GM12878 (cell line): ENCODE results near the gene ENOX1. TPM values are rescaled to one million over a fixed set of nuclear protein-coding genes. Genes with fewer than 3 reads are reported as not detected.

Experiments used
- ATAC-seq: fragments of 200-7000 bp; cut with Tn5 transposase; 3 replicates; pipeline ENCODE4 v1.9.1; 2020; ENCODE audit warnings: mild to moderate bottlenecking, moderate library complexity
- BruUV-seq: library from RNA; stranded (reverse); fragments of 400-500 nt; replicated peaks from 2 replicates; lab custom pipeline; 2021; lab: Mats Ljungman, UMichigan
- CTCF ChIA-PET: fragments of 300-600 bp; sonication (Branson Sonifier 250); formaldehyde crosslinking; extraction: SDS; loops from one replicate; lab custom pipeline; 2021; ENCODE audit warnings: inconsistent platforms; lab: Yijun Ruan, JAX
- POLR2A ChIA-PET: fragments of 350-600 bp; formaldehyde crosslinking; extraction: SDS; loops from one replicate; lab custom pipeline; 2021; ENCODE audit warnings: inconsistent platforms; lab: Charles Lee
- RAD21 ChIA-PET: fragments of 300-600 bp; sonication (Branson Sonifier 250); formaldehyde crosslinking; loops from one replicate; lab custom pipeline; 2023; ENCODE audit warnings: antibody characterized with exemption; ENCODE audit not compliant: unreplicated experiment; lab: Charles Lee
- SMC1A ChIA-PET: fragments of 300-600 bp; sonication (Branson Sonifier 250); formaldehyde crosslinking; loops from one replicate; lab custom pipeline; 2023; ENCODE audit not compliant: unreplicated experiment, uncharacterized antibody; lab: Charles Lee
- DNase-seq: peaks from one replicate; pipeline ENCODE4 v3.0.0-alpha.2; 2011; ENCODE audit warnings: low read depth, low spot score
- FAIRE-seq: peaks from 3 replicates; lab custom pipeline; 2011; peaks lifted over from hg19 to GRCh38; lab: Jason Lieb, UNC
- H2AFZ ChIP-seq: 2 replicates; pipeline ENCODE4 v1.6.0; 2011; ENCODE audit warnings: low read depth, low read length, control low read depth; ENCODE audit not compliant: control insufficient read depth
- H3K27ac ChIP-seq: 2 replicates; pipeline ENCODE4 v1.5.1; 2011; ENCODE audit warnings: control low read depth; ENCODE audit not compliant: control insufficient read depth, insufficient read depth
- H3K27me3 ChIP-seq, 2 experiments: replicated peaks in 1 of 2; 2 replicates each; pipeline versions ENCODE4 v1.6.0 to v1.6.1; 2011; ENCODE audit warnings: low read length in 1 of 2; ENCODE audit not compliant: control insufficient read depth in 2 of 2, insufficient read depth in 2 of 2
- H3K36me3 ChIP-seq, 2 experiments: 2 replicates each; pipeline ENCODE4 v1.5.1; 2011; ENCODE audit warnings: low read length in 1 of 2; ENCODE audit not compliant: control insufficient read depth in 2 of 2, insufficient read depth in 2 of 2
- H3K4me1 ChIP-seq: 2 replicates; pipeline ENCODE4 v1.6.1; 2011; ENCODE audit warnings: mild to moderate bottlenecking, low read length, moderate library complexity, mixed read lengths; ENCODE audit not compliant: control insufficient read depth, insufficient read depth
- H3K4me2 ChIP-seq: 2 replicates; pipeline ENCODE4 v1.6.0; 2011; ENCODE audit warnings: control low read depth; ENCODE audit not compliant: control insufficient read depth, insufficient read depth
- H3K4me3 ChIP-seq: fragments of 200-600 bp; sonication (generic); 2 replicates; pipeline ENCODE4 v1.5.1; 2016
- H3K79me2 ChIP-seq: 2 replicates; pipeline ENCODE4 v1.6.0; 2011; ENCODE audit warnings: low read length; ENCODE audit not compliant: control insufficient read depth, insufficient read depth
- H3K9ac ChIP-seq: 2 replicates; pipeline ENCODE4 v1.8.0; 2011; ENCODE audit warnings: low read length, control low read depth, mixed read lengths; ENCODE audit not compliant: control insufficient read depth, insufficient read depth
- H3K9me3 ChIP-seq: replicated peaks from 3 replicates; pipeline ENCODE4 v1.5.1; 2011; ENCODE audit warnings: mild to moderate bottlenecking, low read length; ENCODE audit not compliant: control insufficient read depth, insufficient read depth
- H4K20me1 ChIP-seq: 2 replicates; pipeline ENCODE4 v1.6.0; 2011; ENCODE audit not compliant: control insufficient read depth, insufficient read depth
- ATF7 ChIP-seq: fragments of 450-650 bp; IDR thresholded peaks from 2 replicates; pipeline ENCODE4 v1.6.1; 2016; ENCODE audit warnings: low read depth, mild to moderate bottlenecking
- BHLHE40 ChIP-seq, 2 experiments: fragments of 450-650 bp in 1 of 2; IDR thresholded peaks; 2 replicates each; pipeline ENCODE4 v1.6.1; 2011 to 2017; ENCODE audit warnings: low read depth in 2 of 2, borderline replicate concordance in 1 of 2, improper control_type of control experiment in 1 of 2, low read length in 1 of 2, mild to moderate bottlenecking in 1 of 2
- CBFB ChIP-seq: IDR thresholded peaks from 2 replicates; pipeline ENCODE4 v1.6.1; 2016; ENCODE audit warnings: antibody characterized with exemption, low read depth
- CREB1 ChIP-seq: IDR thresholded peaks from 2 replicates; pipeline ENCODE4 v1.6.1; 2012; ENCODE audit warnings: low read depth, mild to moderate bottlenecking, inconsistent platforms
- JUNB ChIP-seq: IDR thresholded peaks from 2 replicates; pipeline ENCODE4 v1.6.1; 2016; ENCODE audit warnings: antibody characterized with exemption, mild to moderate bottlenecking
- KLF5 ChIP-seq: fragments of 450-650 bp; IDR thresholded peaks from 2 replicates; pipeline ENCODE4 v1.6.1; 2014; ENCODE audit warnings: mild to moderate bottlenecking; ENCODE audit not compliant: partially characterized antibody
- LARP7 ChIP-seq: fragments of 450-650 bp; IDR thresholded peaks from 2 replicates; pipeline ENCODE4 v1.6.1; 2017; ENCODE audit warnings: mild to moderate bottlenecking
- NR2C1 ChIP-seq: fragments of 450-650 bp; IDR thresholded peaks from 2 replicates; pipeline ENCODE4 v1.6.1; 2017; ENCODE audit warnings: antibody characterized with exemption, mild to moderate bottlenecking, moderate library complexity
- NR2C2 ChIP-seq: IDR thresholded peaks from 2 replicates; pipeline ENCODE4 v1.6.1; 2011; ENCODE audit warnings: borderline replicate concordance, low read depth; ENCODE audit not compliant: control insufficient read depth, insufficient read length
- NR2F1 ChIP-seq: fragments of 450-650 bp; conservative IDR thresholded peaks from 2 replicates; pipeline ENCODE4 v1.6.1; 2017; ENCODE audit warnings: mild to moderate bottlenecking
- SMAD5 ChIP-seq: IDR thresholded peaks from 2 replicates; pipeline ENCODE4 v1.6.1; 2016; ENCODE audit warnings: antibody characterized with exemption, low read depth
- SRF ChIP-seq, 2 experiments: IDR thresholded peaks; 2 replicates each; pipeline ENCODE4 v1.6.1; 2011; ENCODE audit warnings: low read depth in 2 of 2, low read length in 2 of 2, mild to moderate bottlenecking in 1 of 2, moderate library complexity in 1 of 2
- SUZ12 ChIP-seq: fragments of 200-600 bp; sonication (generic); IDR thresholded peaks from one replicate; pipeline ENCODE4 v1.6.1; 2018; ENCODE audit warnings: antibody characterized with exemption, mild to moderate bottlenecking; ENCODE audit not compliant: unreplicated experiment
- ZZZ3 ChIP-seq: IDR thresholded peaks from 2 replicates; pipeline ENCODE4 v1.6.1; 2011; ENCODE audit warnings: low read depth; ENCODE audit not compliant: control insufficient read depth, insufficient read length
- WGBS: methylation state at CpG from one replicate; pipeline ENCODE4 v1.1.6; 2016; ENCODE audit warnings: low lambda C conversion rate; ENCODE audit not compliant: insufficient replicate concordance, insufficient coverage; ENCODE audit errors: missing lambda C conversion rate; 5-methylcytosine and 5-hydroxymethylcytosine counted together
- in situ Hi-C: fragments of 300-500 bp; cut with MboI; formaldehyde crosslinking; loops from 9 replicates; pipeline ENCODE4 v1.14.3; 2018; ENCODE audit warnings: mixed read lengths
- intact Hi-C: fragments of 100-400 bp; cut with micrococcal nuclease; formaldehyde crosslinking; loops from one replicate; pipeline ENCODE4 v1.14.2; 2022; ENCODE audit not compliant: unreplicated experiment
- polyA plus RNA-seq, 11 experiments: library from polyadenylated mRNA; depleted of rRNA in 4 of 11; unstranded in 6 of 11; stranded (reverse) in 5 of 11; fragments of >200 nt; fragmentation: Nextera tagmentation in 4 of 11; fragmentation: Illumina TruSeq in 1 of 11; extraction: Ambion mirVana in 4 of 11; extraction: Trizol in 1 of 11; gene quantifications; 1 replicate in 1 of 11; 2 replicates in 10 of 11; pipeline versions ENCODE4 v1.2.1 to v1.2.3, GENCODE V29; 2011 to 2016; ENCODE audit warnings: inconsistent platforms in 2 of 11, missing spikeins in 2 of 11, low read depth in 1 of 11
- total RNA-seq, 4 experiments: library from RNA; depleted of rRNA in 3 of 4; stranded (reverse); fragments of >200 nt in 3 of 4; fragmentation: Illumina TruSeq in 1 of 4; extraction: Trizol in 1 of 4; gene quantifications; 2 replicates each; pipeline versions ENCODE4 v1.2.1 to v1.2.3, GENCODE V29; 2013 to 2021
- TF ChIP-seq, protein P1 (sequence below): fragments of 450-650 bp; conservative IDR thresholded peaks from 2 replicates; pipeline ENCODE4 v1.6.1; 2017; ENCODE audit warnings: mild to moderate bottlenecking, moderate library complexity
- TF ChIP-seq, protein P2 (sequence below): IDR thresholded peaks from 2 replicates; pipeline ENCODE4 v1.6.1; 2012; ENCODE audit warnings: improper control_type of control experiment, low read depth, low read length; ENCODE audit not compliant: insufficient replicate concordance
- TF ChIP-seq, protein P3 (sequence below): IDR thresholded peaks from 2 replicates; pipeline ENCODE4 v1.6.1; 2011; ENCODE audit warnings: borderline replicate concordance, low read depth, mild to moderate bottlenecking, moderate library complexity, mixed read lengths, low read length; ENCODE audit not compliant: insufficient read depth; ENCODE audit errors: extremely low read length

The ENOX1 gene
- total and polyA plus RNA-seq, 10 of the 15 experiments (the other 5 are each of a cell fraction or from before 2014, with no cell fraction given): 0.11 to 0.26 (median 0.15) TPM

DNA sequence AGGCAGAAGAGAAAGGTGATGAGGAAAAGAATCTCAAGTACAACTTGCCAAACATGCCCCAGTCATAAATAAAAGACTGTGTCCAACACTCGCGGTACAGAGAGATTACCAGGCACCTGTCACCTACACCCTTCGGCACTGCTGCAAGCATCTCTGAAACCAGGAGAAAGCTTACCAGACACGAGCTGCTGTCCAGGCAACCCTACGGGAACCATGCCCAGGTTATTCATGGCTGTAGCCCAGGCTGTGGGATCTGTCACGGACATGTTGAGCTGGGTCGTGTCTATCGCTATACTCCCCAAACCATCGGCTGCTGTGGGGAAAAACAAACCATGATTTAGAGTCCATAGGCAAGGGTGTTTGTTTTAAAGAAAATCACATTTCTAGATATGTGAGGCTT is 375.0 kb downstream of the ENOX1 start (continued):
- TF ChIP-seq LARP7 (no peak), ZZZ3 (no peak), CREB1 (no peak)
- TF ChIP-seq, protein P1, sequence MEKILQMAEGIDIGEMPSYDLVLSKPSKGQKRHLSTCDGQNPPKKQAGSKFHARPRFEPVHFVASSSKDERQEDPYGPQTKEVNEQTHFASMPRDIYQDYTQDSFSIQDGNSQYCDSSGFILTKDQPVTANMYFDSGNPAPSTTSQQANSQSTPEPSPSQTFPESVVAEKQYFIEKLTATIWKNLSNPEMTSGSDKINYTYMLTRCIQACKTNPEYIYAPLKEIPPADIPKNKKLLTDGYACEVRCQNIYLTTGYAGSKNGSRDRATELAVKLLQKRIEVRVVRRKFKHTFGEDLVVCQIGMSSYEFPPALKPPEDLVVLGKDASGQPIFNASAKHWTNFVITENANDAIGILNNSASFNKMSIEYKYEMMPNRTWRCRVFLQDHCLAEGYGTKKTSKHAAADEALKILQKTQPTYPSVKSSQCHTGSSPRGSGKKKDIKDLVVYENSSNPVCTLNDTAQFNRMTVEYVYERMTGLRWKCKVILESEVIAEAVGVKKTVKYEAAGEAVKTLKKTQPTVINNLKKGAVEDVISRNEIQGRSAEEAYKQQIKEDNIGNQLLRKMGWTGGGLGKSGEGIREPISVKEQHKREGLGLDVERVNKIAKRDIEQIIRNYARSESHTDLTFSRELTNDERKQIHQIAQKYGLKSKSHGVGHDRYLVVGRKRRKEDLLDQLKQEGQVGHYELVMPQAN: no peak

DNA sequence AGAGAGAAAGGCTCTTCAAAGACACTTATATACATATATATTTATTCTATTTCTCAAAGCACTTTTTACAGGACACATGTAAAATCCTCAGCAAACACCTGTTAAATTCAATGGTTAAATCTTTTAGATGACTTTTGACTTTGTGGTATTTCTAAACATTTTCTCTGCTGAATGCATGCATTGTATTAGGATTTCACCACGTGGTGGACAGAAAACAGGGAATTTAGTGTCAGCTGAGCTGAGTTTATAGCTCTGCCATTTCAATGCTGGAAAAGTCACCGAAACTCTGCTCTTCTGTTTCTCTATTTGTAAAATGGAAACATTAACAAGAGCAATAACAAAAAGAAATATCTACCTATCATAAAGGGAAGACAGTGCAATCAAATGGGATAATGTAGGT is 375.6 kb downstream of the ENOX1 start:
- FAIRE-seq: no peak
- BruUV-seq: no TSS peak

More for the DNA sequence above, 375.6 kb downstream of the ENOX1 start:
- Histone ChIP-seq H3K27me3 (no peaks in the 10 kb centered on the region), H3K4me3 (no peak overlapping the region), H3K36me3 (no peaks in the 10 kb centered on the region), H2AFZ (no peak overlapping the region), H3K4me2 (no peak overlapping the region), H3K4me1 (no peaks in the 10 kb centered on the region), H4K20me1 (no peaks in the 10 kb centered on the region), H3K27ac (no peak overlapping the region), H3K79me2 (no peaks in the 10 kb centered on the region), H3K9ac (no peak overlapping the region), H3K9me3 (no peaks in the 10 kb centered on the region)
- intact Hi-C loops (no loop called here), in situ Hi-C loops (no loop called here)
- SMC1A ChIA-PET: no interaction called here
- TF ChIP-seq NR2F1: no peak
- no peak for TF ChIP-seq CBFB
- no peak for TF ChIP-seq BHLHE40 (IDR thresholded peaks at IDR 0.05; ENCODE audit: borderline replicate concordance in 1 of 2, low read depth in 2 of 2, low read length in 1 of 2)
- no peak for TF ChIP-seq JUNB
- TF ChIP-seq, protein P2, sequence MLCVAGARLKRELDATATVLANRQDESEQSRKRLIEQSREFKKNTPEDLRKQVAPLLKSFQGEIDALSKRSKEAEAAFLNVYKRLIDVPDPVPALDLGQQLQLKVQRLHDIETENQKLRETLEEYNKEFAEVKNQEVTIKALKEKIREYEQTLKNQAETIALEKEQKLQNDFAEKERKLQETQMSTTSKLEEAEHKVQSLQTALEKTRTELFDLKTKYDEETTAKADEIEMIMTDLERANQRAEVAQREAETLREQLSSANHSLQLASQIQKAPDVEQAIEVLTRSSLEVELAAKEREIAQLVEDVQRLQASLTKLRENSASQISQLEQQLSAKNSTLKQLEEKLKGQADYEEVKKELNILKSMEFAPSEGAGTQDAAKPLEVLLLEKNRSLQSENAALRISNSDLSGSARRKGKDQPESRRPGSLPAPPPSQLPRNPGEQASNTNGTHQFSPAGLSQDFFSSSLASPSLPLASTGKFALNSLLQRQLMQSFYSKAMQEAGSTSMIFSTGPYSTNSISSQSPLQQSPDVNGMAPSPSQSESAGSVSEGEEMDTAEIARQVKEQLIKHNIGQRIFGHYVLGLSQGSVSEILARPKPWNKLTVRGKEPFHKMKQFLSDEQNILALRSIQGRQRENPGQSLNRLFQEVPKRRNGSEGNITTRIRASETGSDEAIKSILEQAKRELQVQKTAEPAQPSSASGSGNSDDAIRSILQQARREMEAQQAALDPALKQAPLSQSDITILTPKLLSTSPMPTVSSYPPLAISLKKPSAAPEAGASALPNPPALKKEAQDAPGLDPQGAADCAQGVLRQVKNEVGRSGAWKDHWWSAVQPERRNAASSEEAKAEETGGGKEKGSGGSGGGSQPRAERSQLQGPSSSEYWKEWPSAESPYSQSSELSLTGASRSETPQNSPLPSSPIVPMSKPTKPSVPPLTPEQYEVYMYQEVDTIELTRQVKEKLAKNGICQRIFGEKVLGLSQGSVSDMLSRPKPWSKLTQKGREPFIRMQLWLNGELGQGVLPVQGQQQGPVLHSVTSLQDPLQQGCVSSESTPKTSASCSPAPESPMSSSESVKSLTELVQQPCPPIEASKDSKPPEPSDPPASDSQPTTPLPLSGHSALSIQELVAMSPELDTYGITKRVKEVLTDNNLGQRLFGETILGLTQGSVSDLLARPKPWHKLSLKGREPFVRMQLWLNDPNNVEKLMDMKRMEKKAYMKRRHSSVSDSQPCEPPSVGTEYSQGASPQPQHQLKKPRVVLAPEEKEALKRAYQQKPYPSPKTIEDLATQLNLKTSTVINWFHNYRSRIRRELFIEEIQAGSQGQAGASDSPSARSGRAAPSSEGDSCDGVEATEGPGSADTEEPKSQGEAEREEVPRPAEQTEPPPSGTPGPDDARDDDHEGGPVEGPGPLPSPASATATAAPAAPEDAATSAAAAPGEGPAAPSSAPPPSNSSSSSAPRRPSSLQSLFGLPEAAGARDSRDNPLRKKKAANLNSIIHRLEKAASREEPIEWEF: no peak
- no peak for TF ChIP-seq ATF7
- TF ChIP-seq KLF5: no peak
- no peak for TF ChIP-seq ZZZ3
- TF ChIP-seq SRF (IDR thresholded peaks at IDR 0.05; ENCODE audit: low read depth in 2 of 2, low read length in 2 of 2): no peak
- TF ChIP-seq NR2C1: no peak
- TF ChIP-seq, protein P3, sequence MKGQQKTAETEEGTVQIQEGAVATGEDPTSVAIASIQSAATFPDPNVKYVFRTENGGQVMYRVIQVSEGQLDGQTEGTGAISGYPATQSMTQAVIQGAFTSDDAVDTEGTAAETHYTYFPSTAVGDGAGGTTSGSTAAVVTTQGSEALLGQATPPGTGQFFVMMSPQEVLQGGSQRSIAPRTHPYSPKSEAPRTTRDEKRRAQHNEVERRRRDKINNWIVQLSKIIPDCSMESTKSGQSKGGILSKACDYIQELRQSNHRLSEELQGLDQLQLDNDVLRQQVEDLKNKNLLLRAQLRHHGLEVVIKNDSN: no peak
- TF ChIP-seq NR2C2: no peak
- TF ChIP-seq SMAD5: no peak
- TF ChIP-seq SUZ12: no peak
- DNase-seq: no peak
- RAD21 ChIA-PET: no interaction called here
- POLR2A ChIA-PET: no interaction called here
- ATAC-seq: no peak
- WGBS: 24% methylated on average over 2 of the region's 2 CpGs
- CTCF ChIA-PET: no interaction called here
